HG03045 (cell line): ENCODE data around the gene ADD2.
"Not testable (repeated sequence)": the region's sequence is repeated elsewhere in the genome, so short reads cannot be mapped to it uniquely, and the experiment has no call there.

Source experiments
- ATAC-seq: cut with Tn5 transposase; IDR thresholded peaks from one replicate; pipeline ENCODE4 v1.9.1; 2021; ENCODE audit warnings: mild to moderate bottlenecking, moderate library complexity; ENCODE audit not compliant: unreplicated experiment

ADD2 gene

GRCh38 chr2:70679259-70679658 is 88.7 kb downstream of the ADD2 start:
- no peak for ATAC-seq

DNA sequence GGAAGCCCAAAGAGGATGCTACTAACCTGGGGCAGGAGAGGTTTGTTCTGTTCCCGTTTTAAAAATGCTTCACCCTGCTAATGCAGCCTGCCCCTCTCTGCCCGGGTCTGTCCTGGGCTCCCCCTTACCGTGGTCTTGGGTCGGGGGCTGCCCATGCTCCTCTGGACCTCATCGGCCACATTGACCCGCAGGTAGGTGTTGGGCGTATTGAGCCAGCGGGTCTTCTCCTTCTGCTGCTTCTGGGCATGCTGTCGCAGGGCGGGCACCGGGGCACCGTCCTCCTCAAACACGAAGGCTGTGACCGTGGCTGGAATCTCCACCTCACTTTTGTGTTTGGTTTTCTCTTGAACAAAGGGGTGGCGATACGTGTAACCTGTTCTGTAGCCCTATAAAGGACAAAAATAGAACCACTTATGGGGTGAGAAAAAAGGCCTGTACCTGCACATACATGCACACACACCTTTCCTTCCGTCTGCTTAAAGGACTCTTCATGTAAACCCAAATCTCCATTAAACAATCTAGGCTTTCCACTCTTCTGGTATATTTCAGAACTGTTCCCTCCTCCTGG is 89.3 kb downstream of the ADD2 start:
- no peak for ATAC-seq

DNA sequence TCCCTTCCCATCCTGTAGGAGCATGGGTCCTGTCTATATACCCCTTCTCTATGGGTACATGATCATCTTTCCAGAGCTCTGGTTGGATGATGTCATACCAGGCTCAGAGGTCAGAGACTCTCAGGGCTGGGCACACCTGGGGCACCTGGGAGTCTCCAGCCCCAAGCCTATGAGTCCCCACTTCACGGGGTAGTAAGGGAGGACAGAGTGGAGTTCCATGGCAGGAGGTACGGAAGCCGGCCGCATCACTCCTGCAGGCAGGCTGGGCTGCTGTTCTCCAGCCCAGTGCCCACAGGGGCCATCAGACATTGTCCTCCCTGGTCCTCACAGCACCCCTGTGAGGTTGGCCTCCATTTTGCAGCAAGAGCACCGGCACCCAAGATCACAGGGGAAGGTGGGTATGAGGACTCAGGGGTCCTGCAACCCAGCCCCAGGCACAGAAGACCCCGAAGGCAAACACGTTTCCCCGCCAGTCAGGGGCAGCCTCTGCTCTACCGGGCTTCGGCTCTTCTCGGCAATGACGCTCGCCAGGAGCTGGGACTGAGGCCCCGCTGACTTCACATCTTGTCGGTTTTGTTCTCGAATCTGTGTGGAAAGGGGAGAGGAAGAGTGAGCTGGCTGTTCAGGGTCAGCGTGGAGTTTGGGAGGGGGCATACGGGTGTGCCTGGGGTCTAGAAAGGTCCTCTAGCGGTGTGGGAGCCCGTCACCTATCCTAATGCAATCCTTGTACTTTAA is 91.5 kb downstream of the ADD2 start:
- ATAC-seq, result no peak

- no peak for ATAC-seq
These were observed 92.1 kb downstream of the ADD2 start for GRCh38 chr2:70675862-70676261.

DNA sequence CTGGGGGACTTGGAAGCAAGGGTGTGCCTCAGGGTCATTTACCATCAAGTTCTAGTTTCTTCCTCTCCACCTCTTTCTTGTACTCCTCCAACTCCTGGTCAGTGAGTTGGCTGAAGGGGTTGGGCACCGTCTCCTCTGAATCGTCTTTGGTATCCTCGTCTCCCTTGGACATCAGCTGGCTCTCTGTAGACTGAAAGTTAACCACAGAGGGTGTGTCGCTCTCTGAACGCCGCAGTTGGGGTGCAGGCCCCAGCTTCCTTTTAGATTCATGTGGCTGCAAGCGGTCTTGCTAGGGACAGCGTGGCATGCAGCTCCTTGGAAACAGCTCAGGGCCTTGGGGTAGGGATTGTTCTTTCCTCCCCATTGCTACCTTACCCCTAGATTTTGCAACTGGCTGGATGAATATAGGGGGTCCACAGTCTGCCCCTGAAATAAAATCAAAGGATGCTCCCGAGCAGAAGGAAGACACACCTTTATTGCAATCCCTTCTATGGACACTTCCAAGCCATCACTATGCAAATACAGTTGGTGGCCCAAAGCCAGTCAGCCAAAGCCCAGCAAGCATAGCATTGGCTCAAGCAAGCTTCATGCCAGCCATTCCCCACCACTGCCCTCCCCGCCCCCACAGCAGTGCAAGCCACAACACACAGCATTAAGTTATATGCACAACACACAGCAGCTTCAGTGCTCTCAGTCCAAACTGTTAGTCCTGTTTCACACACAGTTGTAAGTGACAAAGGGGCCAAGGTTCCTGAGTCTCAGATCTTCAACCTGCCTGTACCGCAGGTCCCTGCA is 93.2 kb downstream of the ADD2 start:
- ATAC-seq, result no peak

GRCh38 chr2:70673041-70673647 is 94.9 kb downstream of the ADD2 start:
- no peak for ATAC-seq

DNA sequence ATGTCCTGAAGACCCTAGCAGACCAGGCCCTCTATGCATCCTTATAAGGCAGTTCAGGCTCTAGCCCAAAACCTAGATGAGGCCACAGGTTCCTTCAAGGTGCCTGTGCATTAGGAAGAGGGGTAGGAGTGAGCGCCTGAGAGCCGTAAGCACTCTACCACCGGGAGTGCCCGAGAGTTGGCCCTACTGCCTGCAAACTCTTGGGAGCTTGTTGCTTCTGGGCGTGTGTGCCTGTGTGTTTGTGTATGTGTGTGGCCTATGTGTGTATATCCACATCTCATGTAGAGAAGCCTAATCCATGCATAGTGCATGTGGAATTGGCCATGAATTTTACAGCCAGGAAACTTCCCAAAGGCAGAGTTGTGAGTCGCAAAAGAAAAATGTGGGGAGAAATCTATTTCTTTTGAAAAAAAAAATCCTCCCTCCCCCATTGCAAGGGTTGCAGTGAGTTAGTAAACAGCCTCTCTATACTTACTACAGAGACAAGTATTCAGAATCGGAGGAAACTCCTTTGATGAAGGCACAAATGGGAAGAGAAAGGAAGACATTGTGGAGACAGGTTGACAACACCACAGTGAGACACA is 96.8 kb downstream of the ADD2 start:
- no peak for ATAC-seq

- ATAC-seq, result no peak
These were observed 97.4 kb downstream of the ADD2 start for GRCh38 chr2:70670626-70671025.

GRCh38 chr2:70670202-70670601 is 97.8 kb downstream of the ADD2 start:
- no peak for ATAC-seq

- no peak for ATAC-seq
These were observed 99.1 kb downstream of the ADD2 start for GRCh38 chr2:70668911-70669310.

GRCh38 chr2:70668432-70668831 is 99.6 kb downstream of the ADD2 start:
- ATAC-seq, result no peak

DNA sequence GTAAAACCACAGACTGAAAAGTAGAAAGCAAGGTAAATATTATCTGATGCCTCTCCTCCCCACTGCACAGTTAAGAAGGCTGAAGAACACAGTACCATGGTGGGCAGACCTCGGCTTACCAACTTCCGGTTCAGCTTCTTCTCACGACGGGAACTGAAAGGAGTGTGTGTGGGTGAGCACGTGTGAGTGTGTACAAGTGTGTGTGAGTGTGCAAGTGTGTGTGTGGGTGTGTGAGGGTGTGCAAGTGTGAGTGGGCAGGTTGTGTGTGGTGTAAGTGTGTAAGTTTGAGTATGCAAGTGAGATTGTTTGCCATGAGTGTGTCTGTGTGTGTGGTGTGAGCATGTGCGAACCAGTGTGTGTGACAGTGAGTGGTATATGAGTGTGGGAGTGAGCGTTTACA is 103.5 kb downstream of the ADD2 start:
- ATAC-seq, result no peak

GRCh38 chr2:70663411-70663810 is 104.6 kb downstream of the ADD2 start:
- no peak for ATAC-seq

DNA sequence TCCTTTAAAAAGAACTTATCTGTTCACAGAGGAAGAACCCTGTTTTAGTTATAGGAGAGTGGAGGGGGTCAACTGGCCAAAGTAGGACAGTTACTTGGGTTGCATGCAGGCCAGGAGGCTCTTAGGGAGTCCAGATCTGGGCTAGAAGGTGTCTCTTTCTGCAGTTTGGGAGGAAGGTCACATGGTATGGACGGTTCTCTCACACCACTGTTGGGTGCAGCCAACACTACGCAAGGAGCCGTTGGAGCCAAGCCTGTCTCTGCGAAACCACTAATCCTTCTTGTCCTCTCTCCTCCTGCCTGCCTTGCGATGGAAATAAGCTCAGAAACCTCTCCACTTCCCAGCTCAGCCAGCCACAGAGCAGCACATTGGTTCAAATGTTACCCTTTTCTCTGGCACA is 108.4 kb downstream of the ADD2 start:
- no peak for ATAC-seq

- no peak for ATAC-seq
These were observed 109.5 kb downstream of the ADD2 start for GRCh38 chr2:70658476-70658875.

DNA sequence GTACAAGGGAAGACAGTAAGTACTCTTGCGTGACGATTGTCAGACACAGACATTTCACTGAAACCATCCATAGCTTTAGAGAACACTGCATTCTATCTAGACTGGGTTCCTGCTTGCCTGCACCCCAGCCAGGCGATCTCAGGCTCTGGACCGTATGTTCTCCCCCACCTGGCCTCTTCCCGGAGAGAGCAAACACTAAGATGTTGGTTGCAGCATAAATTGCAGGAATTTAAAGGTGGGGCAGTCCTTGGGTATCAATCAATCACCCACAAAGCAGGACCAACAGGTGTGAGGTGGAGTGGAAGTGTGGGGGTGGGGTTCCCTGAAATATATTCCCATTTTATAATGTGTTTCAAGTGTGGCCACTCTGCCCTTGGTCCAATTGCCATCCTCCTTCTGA is 110.8 kb downstream of the ADD2 start:
- no peak for ATAC-seq

GRCh38 chr2:70656421-70657010 is 111.5 kb downstream of the ADD2 start:
- ATAC-seq, result no peak

GRCh38 chr2:70655786-70656185 is 112.2 kb downstream of the ADD2 start:
- no peak for ATAC-seq

GRCh38 chr2:70655211-70655610 is 112.8 kb downstream of the ADD2 start:
- ATAC-seq, result not testable (repeated sequence)

DNA sequence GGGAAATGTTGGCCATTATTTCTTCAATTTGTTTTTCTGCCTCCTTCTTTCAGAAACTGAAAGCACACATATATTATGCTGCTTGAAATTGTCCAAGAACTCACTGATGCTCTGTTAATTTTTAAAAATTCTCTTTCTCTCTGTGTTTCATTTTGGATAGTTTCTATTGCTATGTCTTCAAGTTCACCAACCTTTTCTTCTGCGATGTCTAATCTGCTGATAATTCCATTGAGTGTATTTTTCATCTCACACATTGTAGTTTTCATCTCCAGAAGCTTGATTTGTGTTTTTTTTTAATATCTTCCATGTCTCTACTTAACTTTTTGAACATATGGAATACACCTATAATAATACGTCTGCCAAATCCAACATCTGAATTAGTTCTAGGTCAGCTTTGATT is 116.3 kb downstream of the ADD2 start:
- ATAC-seq, result no peak

DNA sequence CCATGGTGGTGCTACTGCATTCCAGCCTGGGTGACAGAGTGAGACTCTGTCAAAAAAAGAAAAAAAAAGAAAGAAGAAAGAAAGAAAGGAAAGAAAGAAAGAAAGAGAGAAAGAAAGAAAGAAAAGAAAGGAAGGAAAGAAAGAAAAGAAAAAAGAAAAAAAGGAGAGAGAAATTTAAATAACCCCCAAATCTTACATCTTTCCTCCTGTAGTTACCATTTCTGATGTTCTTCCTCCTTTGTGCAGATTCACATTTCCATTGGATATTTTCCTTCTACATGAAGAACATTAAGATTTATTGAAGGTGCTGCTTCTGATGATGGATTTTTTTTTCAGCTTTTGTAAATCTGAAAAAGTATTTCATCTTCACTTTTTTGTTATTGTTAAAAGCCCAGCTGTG is 117.0 kb downstream of the ADD2 start:
- no peak for ATAC-seq
